Body of pancreas (tissue), 4 donors: Measurements from ENCODE around the gene ENTPD1. TPM values are rescaled to one million over a fixed set of nuclear protein-coding genes. Genes with fewer than 3 reads are reported as not detected.

Experiments
- ATAC-seq: fragments of 150-250 bp; one replicate; pipeline ENCODE4 v1.9.1; 2016
- DNase-seq, 4 donors: peaks; one replicate each; pipeline ENCODE4 v3.0.0-alpha.2; 2019
- H3K27ac ChIP-seq, 4 donors: fragments of 200-600 bp; sonication (generic); 1 replicate in 3 of 4; 2 replicates in 1 of 4; pipeline versions ENCODE4 v1.5.1 to v1.6.1; 2016 to 2019; ENCODE audit warnings: mild to moderate bottlenecking in 1 of 4, mixed read lengths in 1 of 4, moderate library complexity in 1 of 4
- H3K27me3 ChIP-seq, 2 donors: fragments of 200-600 bp; sonication (generic); one replicate each; pipeline ENCODE4 v1.6.0; 2016; ENCODE audit warnings: mild to moderate bottlenecking in 1 of 2
- H3K36me3 ChIP-seq, 2 donors: fragments of 200-600 bp; sonication (generic); replicated peaks in 1 of 2; 2 replicates each; pipeline ENCODE4 v1.5.1; 2016; ENCODE audit warnings: low read depth in 2 of 2; ENCODE audit not compliant: insufficient read depth in 1 of 2
- H3K4me1 ChIP-seq: fragments of 200-600 bp; sonication (generic); one replicate; pipeline ENCODE4 v1.6.0; 2016
- H3K4me3 ChIP-seq, 2 donors: fragments of 200-600 bp; sonication (generic); 1 replicate in 1 of 2; 2 replicates in 1 of 2; pipeline ENCODE4 v1.5.1; 2016 to 2019
- H3K9me3 ChIP-seq, 3 donors: fragments of 200-600 bp; sonication (generic); 1 replicate in 2 of 3; 2 replicates in 1 of 3; pipeline ENCODE4 v1.5.1; 2016
- POLR2A ChIP-seq, 3 donors: fragments of 450-650 bp; IDR thresholded peaks; one replicate each; pipeline ENCODE4 v1.6.1; 2016; ENCODE audit warnings: antibody characterized with exemption in 3 of 3, mild to moderate bottlenecking in 2 of 3
- WGBS, 2 donors: methylation state at CpG; one replicate each; pipeline ENCODE4 v1.1.5; 2017; 5-methylcytosine and 5-hydroxymethylcytosine counted together
- intact Hi-C: fragments of 100-400 bp; cut with DNase I; formaldehyde crosslinking; loops from one replicate; pipeline ENCODE4 v1.15.1; 2023
- total RNA-seq, 2 donors: library from RNA; depleted of rRNA; stranded (reverse); fragments of >200 nt; gene quantifications; one replicate each; pipeline ENCODE4 v1.1.0, GENCODE V29; 2016
- TF ChIP-seq, protein P1 (sequence below), 7 experiments: fragments of 450-650 bp in 4 of 7; fragments of 200-600 bp in 3 of 7; sonication (generic) in 3 of 7; IDR thresholded peaks; one replicate each; pipeline ENCODE4 v1.5.1; 2016 to 2019; ENCODE audit warnings: antibody characterized with exemption in 7 of 7

The ENTPD1 gene
- total RNA-seq, 2 donors from 2014 or later = 2.1 to 3.0 TPM

DNA sequence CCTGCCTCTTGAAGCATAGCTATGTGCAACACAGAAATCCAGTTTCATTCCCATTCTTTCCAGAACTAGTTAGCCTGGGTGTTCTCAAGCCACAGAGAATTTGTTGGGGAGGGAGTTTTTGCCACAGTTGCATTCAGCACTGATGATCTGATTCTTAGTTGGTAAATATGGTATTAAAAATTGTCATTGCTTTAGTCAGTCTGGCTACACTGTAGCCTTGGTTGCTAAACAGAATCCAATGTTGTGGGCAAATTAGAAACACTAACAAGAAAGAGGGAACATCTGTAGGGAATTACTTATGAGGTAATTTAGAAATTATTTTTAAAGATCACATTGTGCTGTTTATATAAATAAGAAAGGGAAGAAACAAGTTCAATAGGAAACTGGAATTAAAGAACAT lies 94.8 kb downstream of the ENTPD1 start:
- no peak for DNase-seq
- Histone ChIP-seq H3K9me3 (no peaks in the 10 kb centered on the region), H3K27me3 (no peaks in the 10 kb centered on the region), H3K4me1 (no peaks in the 10 kb centered on the region), H3K36me3 (no peaks in the 10 kb centered on the region), H3K27ac (no peak overlapping the region), H3K4me3 (no peak overlapping the region)
- no peak for ATAC-seq
- TF ChIP-seq, protein P1, sequence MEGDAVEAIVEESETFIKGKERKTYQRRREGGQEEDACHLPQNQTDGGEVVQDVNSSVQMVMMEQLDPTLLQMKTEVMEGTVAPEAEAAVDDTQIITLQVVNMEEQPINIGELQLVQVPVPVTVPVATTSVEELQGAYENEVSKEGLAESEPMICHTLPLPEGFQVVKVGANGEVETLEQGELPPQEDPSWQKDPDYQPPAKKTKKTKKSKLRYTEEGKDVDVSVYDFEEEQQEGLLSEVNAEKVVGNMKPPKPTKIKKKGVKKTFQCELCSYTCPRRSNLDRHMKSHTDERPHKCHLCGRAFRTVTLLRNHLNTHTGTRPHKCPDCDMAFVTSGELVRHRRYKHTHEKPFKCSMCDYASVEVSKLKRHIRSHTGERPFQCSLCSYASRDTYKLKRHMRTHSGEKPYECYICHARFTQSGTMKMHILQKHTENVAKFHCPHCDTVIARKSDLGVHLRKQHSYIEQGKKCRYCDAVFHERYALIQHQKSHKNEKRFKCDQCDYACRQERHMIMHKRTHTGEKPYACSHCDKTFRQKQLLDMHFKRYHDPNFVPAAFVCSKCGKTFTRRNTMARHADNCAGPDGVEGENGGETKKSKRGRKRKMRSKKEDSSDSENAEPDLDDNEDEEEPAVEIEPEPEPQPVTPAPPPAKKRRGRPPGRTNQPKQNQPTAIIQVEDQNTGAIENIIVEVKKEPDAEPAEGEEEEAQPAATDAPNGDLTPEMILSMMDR (IDR thresholded peaks at IDR 0.05) = no peak
- no peak for TF ChIP-seq POLR2A (IDR thresholded peaks at IDR 0.05)
- intact Hi-C loops = no loop called here

DNA sequence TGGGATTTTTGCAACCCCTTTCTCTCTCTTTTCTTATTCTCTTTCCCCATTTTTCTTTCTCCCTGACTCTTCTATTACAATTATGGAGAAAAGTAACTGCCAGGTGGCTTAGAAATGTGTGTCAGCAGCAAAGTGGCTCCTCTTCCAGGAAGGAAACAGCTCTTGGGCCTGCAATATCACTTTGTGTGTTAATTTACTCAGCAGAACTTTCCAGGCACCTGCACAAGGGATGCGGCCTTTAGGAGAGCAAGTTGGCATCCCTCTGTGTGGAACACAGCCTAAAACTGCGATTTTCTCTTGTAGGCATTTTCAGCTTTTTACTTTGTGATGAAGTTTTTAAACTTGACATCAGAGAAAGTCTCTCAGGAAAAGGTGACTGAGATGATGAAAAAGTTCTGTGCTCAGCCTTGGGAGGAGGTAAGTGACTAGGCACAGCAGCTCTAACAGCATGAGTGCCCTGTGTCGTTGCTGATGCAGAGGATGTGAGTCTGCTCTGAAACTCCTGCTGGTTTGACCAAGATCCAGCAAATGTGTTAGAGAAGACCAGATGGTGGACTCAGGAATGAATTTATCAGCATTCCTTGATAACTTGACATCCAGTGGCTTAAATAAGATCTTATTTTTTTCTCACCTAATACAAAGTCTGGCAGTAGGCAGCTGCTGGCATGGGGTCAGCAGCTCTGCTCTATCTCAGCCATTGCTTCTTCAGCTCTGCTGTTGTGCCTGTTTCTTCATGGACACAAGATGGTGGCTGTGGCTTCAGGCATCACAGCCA lies 104.4 kb downstream of the ENTPD1 start:
- no peaks in the 10 kb centered on the region for H3K27me3 ChIP-seq
- no peak for TF ChIP-seq POLR2A (IDR thresholded peaks at IDR 0.05)
- TF ChIP-seq, protein P1 (IDR thresholded peaks at IDR 0.05) = no peak
- ATAC-seq (no peak), DNase-seq (no peak)
- H3K36me3 ChIP-seq = no peaks in the 10 kb centered on the region
- no peaks in the 10 kb centered on the region for H3K9me3 ChIP-seq
- no peaks in the 10 kb centered on the region for H3K4me1 ChIP-seq
- H3K4me3 ChIP-seq = no peak overlapping the region
- intact Hi-C loops = no loop called here
- H3K27ac ChIP-seq = no peak overlapping the region
- WGBS, 2 donors = 86% methylated on average over 3 of the region's 3 CpGs

DNA sequence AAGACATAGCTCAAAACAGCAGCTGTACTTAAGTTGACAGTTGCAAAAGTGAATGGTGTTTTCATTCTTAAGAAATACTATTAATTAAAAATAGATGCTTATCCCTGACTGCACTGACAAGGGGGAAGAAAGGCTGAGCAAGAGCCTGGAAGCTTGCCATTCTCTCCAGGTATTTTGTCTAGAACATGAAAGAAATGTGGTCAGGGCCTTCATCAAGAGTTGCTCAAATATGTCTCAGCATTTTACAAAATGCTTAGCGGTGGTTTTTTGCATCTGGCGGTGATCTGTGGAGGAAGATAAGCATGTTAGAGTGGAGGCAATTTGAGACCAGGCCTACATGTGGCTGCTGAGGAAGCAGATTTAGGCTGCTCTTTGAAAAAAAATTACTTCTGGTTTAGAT lies 105.4 kb downstream of the ENTPD1 start:
- 89 to 94% methylated on average over 2 of the region's 2 CpGs for WGBS, 2 donors
- Histone ChIP-seq H3K27me3 (no peaks in the 10 kb centered on the region), H3K4me1 (peaks cover 3% of the 10 kb centered on the region), H3K4me3 (no peak overlapping the region), H3K27ac (no peak overlapping the region), H3K9me3 (no peaks in the 10 kb centered on the region), H3K36me3 (no peaks in the 10 kb centered on the region)
- intact Hi-C loops = no loop called here
- DNase-seq (no peak), ATAC-seq (no peak)
- TF ChIP-seq, protein P1 (IDR thresholded peaks at IDR 0.05) = no peak
- no peak for TF ChIP-seq POLR2A (IDR thresholded peaks at IDR 0.05)

DNA sequence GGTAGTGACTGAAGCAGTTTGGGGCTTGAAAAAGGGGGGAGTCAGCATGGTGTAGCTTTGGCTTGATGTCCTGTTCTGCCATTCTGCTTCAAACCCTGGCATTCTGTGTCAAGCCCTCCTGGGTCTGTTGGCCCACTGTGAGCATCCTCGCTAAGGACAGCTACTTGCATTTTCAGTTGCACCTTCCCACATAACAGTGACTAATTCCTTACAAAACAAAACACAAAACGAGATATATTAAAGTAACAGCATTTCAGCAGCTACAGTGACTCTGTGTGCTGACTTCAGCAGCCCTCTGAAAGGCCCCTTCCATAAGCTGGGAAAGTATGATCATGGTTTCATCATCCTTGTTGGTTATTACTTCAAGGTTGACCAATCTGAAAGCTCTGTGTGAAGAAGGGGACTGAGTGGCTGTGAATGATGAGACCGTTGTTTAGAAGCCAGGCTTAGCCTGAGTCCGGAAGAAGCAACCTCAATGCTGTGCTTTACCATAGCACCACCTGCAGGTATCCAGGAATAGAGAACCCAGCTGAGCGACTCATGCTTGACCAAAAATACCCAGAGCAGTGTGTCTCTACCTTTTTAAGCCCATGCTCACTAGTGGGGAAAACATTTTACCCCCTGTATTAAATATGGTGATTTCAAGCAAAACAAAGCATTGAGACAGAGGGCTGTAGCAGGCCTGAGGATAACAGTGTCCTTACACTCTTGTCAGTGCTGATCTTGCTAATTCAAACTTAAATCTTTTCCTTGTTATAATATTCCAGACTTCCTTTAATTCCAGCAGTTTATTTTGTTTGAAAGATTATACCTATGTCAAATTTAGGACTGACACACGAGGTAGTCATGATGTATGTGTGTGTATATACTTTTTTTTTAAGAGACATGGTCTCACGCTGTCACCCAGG lies 109.2 kb downstream of the ENTPD1 start:
- WGBS, 2 donors = 47 to 60% methylated on average over 7 of the region's 7 CpGs
- H3K27ac ChIP-seq = no peak overlapping the region
- DNase-seq (peak in 3 of 4 donors; percentile 5 to 30 (median 15)), ATAC-seq (no peak)
- TF ChIP-seq, protein P1 (IDR thresholded peaks at IDR 0.05) = peak in 5 of 7 experiments; percentile 21 to 42 (median 33)
- no peak for TF ChIP-seq POLR2A (IDR thresholded peaks at IDR 0.05)
- no peaks in the 10 kb centered on the region for H3K27me3 ChIP-seq
- H3K9me3 ChIP-seq = no peaks in the 10 kb centered on the region
- no peak overlapping the region for H3K4me3 ChIP-seq
- intact Hi-C loops = no loop called here
- no peaks in the 10 kb centered on the region for H3K36me3 ChIP-seq
- H3K4me1 ChIP-seq = peaks cover 8% of the 10 kb centered on the region
